ENCODE measurements around the gene DLK1. TPM values are rescaled to one million over a fixed set of nuclear protein-coding genes. Genes with fewer than 3 reads are reported as not detected.

The DLK1 gene
- total RNA-seq, 2 donors from 2014 or later = not detected

- no peak for DNase-seq (ENCODE audit: low spot score)
- TF ChIP-seq CTCF (IDR thresholded peaks at IDR 0.05) = no peak
- H3K27me3 ChIP-seq = no peaks in the 10 kb centered on the region
These were observed 48.7 kb downstream of the DLK1 start for GRCh38 chr14:100775351-100775830.

GRCh38 chr14:100775831-100776591, 49.3 kb downstream of the DLK1 start:
- peaks cover 0 to 7% of the 10 kb centered on the region in 2 donors for H3K9me3 ChIP-seq
- H3K27me3 ChIP-seq = no peaks in the 10 kb centered on the region
- no peaks in the 10 kb centered on the region for H3K36me3 ChIP-seq
- DNase-seq (ENCODE audit: low spot score) = no peak
- TF ChIP-seq CTCF (IDR thresholded peaks at IDR 0.05) = no peak
- H3K4me3 ChIP-seq = no peak overlapping the region
- no peaks in the 10 kb centered on the region for H3K4me1 ChIP-seq
- no peak overlapping the region for H3K27ac ChIP-seq

More at GRCh38 chr14:100775351-100775830, 48.7 kb downstream of the DLK1 start:
- no peak overlapping the region for H3K4me3 ChIP-seq
- no peaks in the 10 kb centered on the region for H3K36me3 ChIP-seq
- peaks cover 0 to 8% of the 10 kb centered on the region in 2 donors for H3K9me3 ChIP-seq
- H3K27ac ChIP-seq = no peak overlapping the region
- H3K4me1 ChIP-seq = no peaks in the 10 kb centered on the region

- DNase-seq (ENCODE audit: low spot score) = no peak
- no peaks in the 10 kb centered on the region for H3K9me3 ChIP-seq
- no peak overlapping the region for H3K27ac ChIP-seq
- no peak overlapping the region for H3K4me3 ChIP-seq
- H3K27me3 ChIP-seq = no peaks in the 10 kb centered on the region
- H3K4me1 ChIP-seq = no peaks in the 10 kb centered on the region
- no peaks in the 10 kb centered on the region for H3K36me3 ChIP-seq
- no peak for TF ChIP-seq CTCF (IDR thresholded peaks at IDR 0.05)
These were observed 50.1 kb downstream of the DLK1 start for GRCh38 chr14:100776681-100777365.

DNA sequence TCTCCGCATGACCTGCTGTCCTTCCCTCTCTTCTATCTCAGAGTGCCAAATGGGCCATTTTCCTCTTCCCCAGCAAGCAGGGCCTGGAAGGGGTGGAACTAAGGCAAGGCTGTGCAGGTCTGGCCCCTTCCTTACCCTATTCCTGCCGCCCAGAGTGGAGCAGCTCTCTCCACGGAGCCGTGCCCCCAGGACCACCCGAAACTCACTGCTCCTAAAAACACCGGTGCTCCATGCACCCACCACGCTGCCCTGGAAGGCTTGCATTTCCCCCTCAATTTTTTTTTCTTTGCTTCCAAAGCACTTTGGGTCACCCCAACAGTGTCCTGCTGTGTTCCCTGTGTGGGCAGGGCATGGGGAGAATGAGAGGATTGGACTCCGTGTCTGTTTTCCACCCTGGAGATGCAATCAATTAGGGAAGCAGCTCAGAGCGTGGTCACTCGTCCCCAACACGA, 50.7 kb downstream of the DLK1 start:
- H3K9me3 ChIP-seq = no peaks in the 10 kb centered on the region
- no peak for TF ChIP-seq CTCF (IDR thresholded peaks at IDR 0.05)
- H3K27ac ChIP-seq = no peak overlapping the region
- DNase-seq (ENCODE audit: low spot score) = no peak
- H3K4me1 ChIP-seq = no peaks in the 10 kb centered on the region
- H3K36me3 ChIP-seq = no peaks in the 10 kb centered on the region
- H3K4me3 ChIP-seq = no peak overlapping the region
- H3K27me3 ChIP-seq = no peaks in the 10 kb centered on the region

GRCh38 chr14:100777818-100778525, 51.3 kb downstream of the DLK1 start:
- H3K9me3 ChIP-seq = no peaks in the 10 kb centered on the region
- no peak for TF ChIP-seq CTCF (IDR thresholded peaks at IDR 0.05)
- no peaks in the 10 kb centered on the region for H3K27me3 ChIP-seq
- no peaks in the 10 kb centered on the region for H3K36me3 ChIP-seq
- DNase-seq (ENCODE audit: low spot score) = no peak
- H3K27ac ChIP-seq = no peak overlapping the region
- H3K4me1 ChIP-seq = no peaks in the 10 kb centered on the region
- no peak overlapping the region for H3K4me3 ChIP-seq

All from right atrium auricular region (tissue), 2 donors.